T-cell (primary cell): ENCODE data around the gene ASAP2. TPM values are rescaled to one million over a fixed set of nuclear protein-coding genes. Genes with fewer than 3 reads are reported as not detected.

Experiments used
- ATAC-seq, 4 experiments: fragments of 200-7000 bp in 3 of 4; fragments of 150-1000 bp in 1 of 4; cut with Tn5 transposase; replicated peaks in 1 of 4; 1 replicate in 3 of 4; 2 replicates in 1 of 4; pipeline ENCODE4 v1.10.0; 2021; ENCODE audit warnings: moderate library complexity in 3 of 4, mild to moderate bottlenecking in 2 of 4, moderate number of reproducible peaks in 1 of 4
- CTCF ChIA-PET, 2 donors: fragments of 300-600 bp; sonication (Branson Sonifier 250); formaldehyde crosslinking; loops; one replicate each; lab custom pipeline; 2022; ENCODE audit warnings: antibody characterized with exemption in 2 of 2; lab: Charles Lee
- POLR2A ChIA-PET, 2 donors: fragments of 300-600 bp; sonication (Branson Sonifier 250); formaldehyde crosslinking; loops; one replicate each; lab custom pipeline; 2022; ENCODE audit warnings: antibody characterized with exemption in 2 of 2; lab: Charles Lee
- DNase-seq, 35 experiments: peaks; one replicate each; pipeline versions ENCODE4 v3.0.0 to v3.0.0-alpha.2; 2013 to 2023
- H3K27ac ChIP-seq: one replicate; pipeline ENCODE4 v1.5.1; 2013; ENCODE audit warnings: low read length
- H3K27me3 ChIP-seq, 2 experiments: replicated peaks in 1 of 2; 1 replicate in 1 of 2; 2 replicates in 1 of 2; pipeline versions ENCODE4 v1.6.1 to v1.7.0; 2013; ENCODE audit warnings: low read length in 1 of 2, mixed read lengths in 1 of 2; ENCODE audit not compliant: control insufficient read depth in 2 of 2, insufficient read depth in 2 of 2; ENCODE audit errors: extremely low read depth in 1 of 2
- H3K36me3 ChIP-seq, 2 donors: 1 replicate in 1 of 2; 2 replicates in 1 of 2; pipeline versions ENCODE4 v1.6.1 to v1.7.0; 2013; ENCODE audit warnings: low read length in 1 of 2; ENCODE audit not compliant: control insufficient read depth in 2 of 2, insufficient read depth in 1 of 2; ENCODE audit errors: extremely low read depth in 1 of 2
- H3K4me1 ChIP-seq, 2 experiments: 1 replicate in 1 of 2; 2 replicates in 1 of 2; pipeline versions ENCODE4 v1.6.1 to v1.7.0; 2013; ENCODE audit warnings: low read length in 2 of 2, mixed read lengths in 1 of 2; ENCODE audit not compliant: insufficient read depth in 2 of 2, control insufficient read depth in 1 of 2; ENCODE audit errors: extremely low read depth in 1 of 2
- H3K4me3 ChIP-seq, 2 donors: 1 replicate in 1 of 2; 2 replicates in 1 of 2; pipeline versions ENCODE4 v1.5.1 to v1.7.0; 2013; ENCODE audit warnings: mild to moderate bottlenecking in 2 of 2, low read length in 1 of 2, moderate library complexity in 1 of 2; ENCODE audit not compliant: control insufficient read depth in 1 of 2; ENCODE audit errors: extremely low read depth in 1 of 2
- H3K9me3 ChIP-seq: 2 replicates; pipeline ENCODE4 v1.7.0; 2013
- H3K27ac Mint-ChIP-seq, 2 donors: one replicate each; pipeline ENCODE4 v1.8.0; 2020 to 2021; ENCODE audit warnings: mild to moderate bottlenecking in 2 of 2, mixed read lengths in 2 of 2
- H3K27me3 Mint-ChIP-seq, 2 donors: one replicate each; pipeline ENCODE4 v1.8.0; 2021 to 2022; ENCODE audit warnings: mixed read lengths in 2 of 2
- H3K36me3 Mint-ChIP-seq: one replicate; pipeline ENCODE4 v1.8.0; 2021; ENCODE audit warnings: mixed read lengths
- H3K4me1 Mint-ChIP-seq, 3 donors: one replicate each; pipeline ENCODE4 v1.8.0; 2020 to 2022; ENCODE audit warnings: mixed read lengths in 3 of 3, mild to moderate bottlenecking in 1 of 3
- H3K4me3 Mint-ChIP-seq, 3 donors: one replicate each; pipeline ENCODE4 v1.8.0; 2020 to 2022; ENCODE audit warnings: mild to moderate bottlenecking in 3 of 3, mixed read lengths in 3 of 3, moderate library complexity in 3 of 3
- H3K9me3 Mint-ChIP-seq, 3 donors: one replicate each; pipeline ENCODE4 v1.8.0; 2020 to 2022; ENCODE audit warnings: mixed read lengths in 3 of 3
- WGBS: methylation state at CpG from one replicate; pipeline ENCODE4 v1.1.5; 2013; ENCODE audit warnings: missing lambda C conversion rate; ENCODE audit not compliant: insufficient coverage; 5-methylcytosine and 5-hydroxymethylcytosine counted together
- total RNA-seq, 35 experiments: library from RNA in 6 of 35; stranded (reverse) in 6 of 35; fragments of 120-200 nt in 1 of 35; gene quantifications; one replicate each; pipeline versions ENCODE4 v1.2.1 to v1.2.4 and lab custom pipeline; 2013 to 2026

ASAP2 gene
- total RNA-seq, 5 donors from 2014 or later (not counting 1 experiment from before 2014, with no cell fraction given) = 0.10 to 0.38 (median 0.27) TPM; not detected in 1

DNA sequence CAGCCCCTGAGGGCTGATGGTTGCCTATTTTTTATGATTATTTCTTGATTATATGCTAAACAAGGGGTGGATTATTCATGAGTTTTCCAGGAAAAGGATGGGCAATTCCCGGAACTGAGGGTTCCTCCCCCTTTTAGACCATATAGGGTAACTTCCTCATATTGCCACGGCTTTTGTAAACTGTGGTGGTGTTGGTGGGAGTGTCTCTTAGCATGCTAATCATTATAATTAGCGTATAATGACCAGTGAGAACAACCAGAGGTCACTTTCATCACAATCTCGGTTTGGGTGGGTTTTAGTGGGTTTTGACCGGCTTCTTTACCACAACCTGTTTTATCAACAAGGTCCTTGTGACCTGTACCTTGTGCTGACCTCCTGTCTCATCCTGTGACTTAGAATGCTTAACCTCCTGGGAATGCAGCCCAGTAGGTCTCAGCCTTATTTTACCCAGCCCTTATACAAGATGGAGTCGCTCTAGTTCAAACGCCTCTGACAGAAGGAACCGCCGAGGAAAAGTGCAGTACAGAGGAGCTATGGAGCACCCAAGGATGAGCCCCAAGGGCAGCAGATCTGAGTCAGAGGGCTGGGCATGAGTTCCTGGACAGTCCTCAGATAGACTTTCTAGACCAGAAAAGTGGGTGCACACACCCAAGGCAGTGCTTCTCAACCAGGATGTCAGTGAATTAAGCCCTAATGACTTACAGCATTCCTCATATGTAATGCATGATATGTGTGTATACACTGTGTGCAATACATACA is 37.1 kb upstream of the ASAP2 start:
- WGBS = 96% methylated on average over 4 of the region's 9 CpGs
- no peaks in the 10 kb centered on the region for H3K9me3 ChIP-seq
- H3K27me3 ChIP-seq = peaks cover 0 to 18% of the 10 kb centered on the region in 2 experiments
- CTCF ChIA-PET = no interaction called here
- no peak for ATAC-seq
- Mint-ChIP-seq H3K27ac (no peak overlapping the region), H3K27me3 (peaks cover 23 to 31% of the 10 kb centered on the region in 2 donors), H3K36me3 (no peaks in the 10 kb centered on the region), H3K4me3 (no peak overlapping the region), H3K9me3 (no peaks in the 10 kb centered on the region), H3K4me1 (peaks cover 0 to 2% (median 0%) of the 10 kb centered on the region in 3 donors)
- H3K4me3 ChIP-seq = no peak overlapping the region
- POLR2A ChIA-PET = no interaction called here
- H3K4me1 ChIP-seq = no peaks in the 10 kb centered on the region
- no peaks in the 10 kb centered on the region for H3K36me3 ChIP-seq
- DNase-seq = no peak
- no peak overlapping the region for H3K27ac ChIP-seq

DNA sequence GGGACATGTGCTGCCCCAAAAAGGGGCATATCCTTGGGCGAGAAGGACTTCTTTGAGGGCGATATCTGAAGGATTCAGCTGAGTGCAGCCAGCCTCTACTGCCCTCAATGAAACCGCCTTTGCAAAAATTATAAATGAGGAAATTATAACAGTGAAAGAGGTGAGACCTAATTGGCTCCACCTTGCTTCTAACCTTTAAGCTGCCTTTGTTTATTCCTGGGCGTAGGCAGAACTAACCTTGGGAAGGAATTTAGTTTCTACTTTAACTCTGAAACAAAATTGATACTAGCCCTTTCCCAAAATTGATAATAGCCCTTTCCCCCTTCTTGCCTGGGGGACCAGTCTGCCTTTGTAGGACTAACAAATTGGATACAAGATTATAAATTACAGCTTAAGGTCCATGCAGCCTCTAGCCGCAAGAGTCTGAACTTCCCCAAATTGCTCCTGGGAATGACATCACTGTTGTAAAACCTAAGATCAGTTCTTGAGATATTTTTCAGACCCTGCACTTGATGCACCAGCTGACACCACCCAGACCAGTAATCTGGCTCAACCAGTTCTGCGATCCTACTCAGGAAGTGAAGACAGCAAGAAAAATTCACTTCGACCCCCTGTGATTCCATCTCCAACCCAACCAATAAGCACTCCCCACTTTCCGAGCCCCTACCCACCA is 36.0 kb upstream of the ASAP2 start:
- WGBS = 82% methylated on average over 2 of the region's 8 CpGs
- peaks cover 27 to 31% of the 10 kb centered on the region in 2 donors for H3K27me3 Mint-ChIP-seq

DNA sequence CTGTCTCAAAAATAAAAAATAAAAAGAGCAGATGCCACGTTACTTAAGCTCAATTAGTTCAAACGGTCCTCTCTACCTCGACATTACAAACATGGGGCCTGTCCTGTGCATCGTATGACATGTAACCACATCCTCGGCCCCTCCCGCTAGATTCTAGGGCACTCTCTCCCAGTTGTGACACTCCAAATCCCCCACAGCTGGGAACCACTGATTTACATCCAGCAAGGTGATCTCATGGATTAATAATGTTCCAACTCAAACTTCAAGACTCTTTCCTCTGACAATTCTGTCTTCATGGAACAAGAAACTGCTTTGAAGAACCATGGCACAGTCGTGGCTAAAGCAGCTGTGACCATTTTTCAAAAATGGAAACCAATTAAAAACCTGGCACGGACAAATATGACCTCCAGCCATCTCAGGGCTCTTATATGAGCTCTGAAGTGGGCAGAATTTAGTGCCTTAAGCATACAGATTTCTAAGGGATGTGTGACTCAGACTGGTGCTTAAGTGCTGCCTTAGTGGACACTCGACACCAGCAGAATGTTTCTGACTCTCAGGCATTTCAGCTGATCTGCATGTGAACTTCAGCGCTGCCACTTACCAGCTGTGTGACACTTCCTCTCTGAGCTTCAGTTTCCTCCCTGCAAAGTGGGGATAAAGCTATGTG is 31.7 kb upstream of the ASAP2 start:
- H3K36me3 Mint-ChIP-seq = no peaks in the 10 kb centered on the region

More for the DNA sequence above, 36.0 kb upstream of the ASAP2 start:
- H3K27me3 ChIP-seq = peaks cover 0 to 19% of the 10 kb centered on the region in 2 experiments
- ChIA-PET POLR2A (no interaction called here), CTCF (no interaction called here)
- Mint-ChIP-seq H3K27ac (no peak overlapping the region), H3K4me1 (peaks cover 0 to 2% (median 0%) of the 10 kb centered on the region in 3 donors), H3K4me3 (no peak overlapping the region), H3K36me3 (no peaks in the 10 kb centered on the region), H3K9me3 (no peaks in the 10 kb centered on the region)
- no peak overlapping the region for H3K4me3 ChIP-seq
- ATAC-seq (no peak), DNase-seq (no peak)
- H3K4me1 ChIP-seq = no peaks in the 10 kb centered on the region
- no peaks in the 10 kb centered on the region for H3K36me3 ChIP-seq
- H3K27ac ChIP-seq = no peak overlapping the region
- no peaks in the 10 kb centered on the region for H3K9me3 ChIP-seq

DNA sequence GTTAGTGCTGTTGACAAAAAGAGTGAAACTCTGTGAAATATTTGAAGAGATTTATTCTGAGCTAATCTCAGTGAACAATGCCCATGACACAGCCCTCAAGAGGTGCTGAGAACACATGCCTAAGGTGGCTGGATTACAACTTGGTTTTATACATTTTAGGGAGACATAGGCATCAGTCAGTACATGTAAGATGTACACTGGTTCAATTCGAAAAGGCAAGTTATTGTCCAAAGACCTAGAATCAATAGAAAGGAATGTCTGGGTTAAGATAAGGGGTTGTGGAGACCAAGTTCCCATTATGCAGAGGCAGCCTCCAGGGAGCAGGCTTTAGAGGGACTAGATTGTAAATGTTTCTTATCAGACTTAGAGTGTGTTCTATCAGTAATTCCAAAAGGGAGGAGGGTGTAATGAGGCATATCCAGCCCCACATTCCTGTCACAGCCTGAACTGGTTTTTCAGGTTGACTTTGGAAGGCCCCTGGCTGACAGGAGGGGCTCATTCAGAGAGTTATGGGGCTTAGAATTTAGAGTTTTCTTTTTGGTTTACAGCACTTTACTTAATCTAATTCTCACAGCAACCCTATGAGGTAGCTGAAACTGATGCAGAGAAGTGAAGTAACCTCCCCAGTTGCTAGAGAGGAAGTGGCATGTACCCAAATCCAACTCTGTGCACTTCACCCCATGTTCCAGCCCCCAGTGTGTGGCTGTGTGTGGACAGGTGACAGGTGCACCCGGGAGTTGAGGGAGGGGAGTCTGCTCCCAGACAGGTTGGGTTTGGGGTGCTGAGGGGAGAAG is 28.3 kb upstream of the ASAP2 start:
- DNase-seq = no peak
- H3K36me3 ChIP-seq = no peaks in the 10 kb centered on the region
- Mint-ChIP-seq H3K27ac (no peak overlapping the region), H3K9me3 (peaks cover 0 to 6% (median 4%) of the 10 kb centered on the region in 3 donors), H3K4me3 (no peak overlapping the region), H3K4me1 (no peaks in the 10 kb centered on the region), H3K27me3 (peaks cover 16 to 23% of the 10 kb centered on the region in 2 donors), H3K36me3 (no peaks in the 10 kb centered on the region)
- peaks cover 0 to 23% of the 10 kb centered on the region in 2 experiments for H3K27me3 ChIP-seq
- H3K9me3 ChIP-seq = no peaks in the 10 kb centered on the region
- POLR2A ChIA-PET = no interaction called here
- no peak overlapping the region for H3K4me3 ChIP-seq
- no peaks in the 10 kb centered on the region for H3K4me1 ChIP-seq
- WGBS = 57% methylated on average over 1 of the region's 2 CpGs
- no peak for ATAC-seq
- CTCF ChIA-PET = interaction anchor here in 1 of 2 donors (0.5 to 0.6 kb wide), 2 partner anchors 80 to 236 kb away, joined by 3 to 5 read pairs; no protein-coding TSS in a partner anchor
- no peak overlapping the region for H3K27ac ChIP-seq

More for the DNA sequence above, 31.7 kb upstream of the ASAP2 start:
- H3K4me3 ChIP-seq = no peak overlapping the region
- no peaks in the 10 kb centered on the region for H3K36me3 ChIP-seq
- Mint-ChIP-seq H3K4me3 (no peak overlapping the region), H3K27me3 (peaks cover 17 to 21% of the 10 kb centered on the region in 2 donors), H3K27ac (no peak overlapping the region), H3K4me1 (no peaks in the 10 kb centered on the region), H3K9me3 (no peaks in the 10 kb centered on the region)
- H3K27me3 ChIP-seq = peaks cover 0 to 18% of the 10 kb centered on the region in 2 experiments
- CTCF ChIA-PET = no interaction called here
- no peaks in the 10 kb centered on the region for H3K4me1 ChIP-seq
- ATAC-seq (no peak), DNase-seq (no peak)
- WGBS = 74% methylated on average over 9 of the region's 10 CpGs
- H3K9me3 ChIP-seq = no peaks in the 10 kb centered on the region
- POLR2A ChIA-PET = no interaction called here
- H3K27ac ChIP-seq = no peak overlapping the region

DNA sequence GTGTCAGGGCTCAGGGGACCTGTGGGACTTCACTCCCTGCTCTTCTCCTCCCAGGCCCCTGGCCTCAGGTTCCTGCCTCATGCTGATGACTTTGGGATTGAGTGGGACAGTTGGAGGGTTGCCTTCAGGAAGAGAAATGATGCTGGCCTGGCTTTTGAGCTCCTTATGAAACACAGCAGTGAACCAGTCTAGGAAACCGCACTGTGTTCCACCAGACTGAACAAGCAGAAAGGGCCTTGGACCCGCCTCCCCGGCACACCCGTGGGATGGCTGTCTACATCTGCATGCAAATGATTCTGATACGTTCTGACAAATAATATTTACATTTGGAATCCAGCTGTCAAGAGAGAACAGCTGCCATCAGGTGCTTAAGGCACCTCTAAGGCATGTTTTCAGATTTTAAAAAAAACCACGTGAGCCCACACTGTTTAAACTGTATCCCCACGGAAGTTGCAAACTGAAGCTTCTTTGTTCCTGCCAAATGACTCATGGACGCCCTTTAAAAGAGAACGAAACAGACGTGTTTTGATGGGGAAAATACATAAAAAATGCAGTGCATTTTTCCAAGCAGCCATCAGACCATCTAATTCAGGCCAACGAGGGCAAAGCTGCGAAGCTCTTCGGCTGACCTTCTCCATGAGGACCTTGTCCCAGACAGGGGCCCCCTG is 27.6 kb upstream of the ASAP2 start:
- CTCF ChIA-PET = interaction anchor here in 1 of 2 donors (0.5 to 0.7 kb wide), 2 partner anchors 234 to 236 kb away, joined by 3 read pairs; no protein-coding TSS in a partner anchor
- Histone ChIP-seq H3K27ac (no peak overlapping the region), H3K4me1 (no peaks in the 10 kb centered on the region), H3K9me3 (no peaks in the 10 kb centered on the region), H3K27me3 (peaks cover 0 to 25% of the 10 kb centered on the region in 2 experiments), H3K36me3 (no peaks in the 10 kb centered on the region), H3K4me3 (no peak overlapping the region)
- peaks cover 19 to 30% of the 10 kb centered on the region in 2 donors for H3K27me3 Mint-ChIP-seq
- H3K4me1 Mint-ChIP-seq = no peaks in the 10 kb centered on the region
- no peak overlapping the region for H3K27ac Mint-ChIP-seq
- no peak overlapping the region for H3K4me3 Mint-ChIP-seq
- peaks cover 0 to 6% (median 4%) of the 10 kb centered on the region in 3 donors for H3K9me3 Mint-ChIP-seq
- DNase-seq (no peak), ATAC-seq (no peak)
- H3K36me3 Mint-ChIP-seq = no peaks in the 10 kb centered on the region
- WGBS = 80% methylated on average over 11 of the region's 13 CpGs
- POLR2A ChIA-PET = no interaction called here
